Muscle of leg (tissue), 11 donors: Measurements from ENCODE around the gene CCDC148. TPM values are rescaled to one million over a fixed set of nuclear protein-coding genes. Genes with fewer than 3 reads are reported as not detected.

Experiments used
- DNase-seq: peaks from one replicate; pipeline ENCODE4 v3.0.0; 2013
- H3K27ac ChIP-seq: one replicate; pipeline ENCODE4 v1.5.1; 2013; ENCODE audit warnings: mild to moderate bottlenecking, low read length, control low read depth
- H3K27me3 ChIP-seq: one replicate; pipeline ENCODE4 v1.6.1; 2013; ENCODE audit warnings: low read length; ENCODE audit not compliant: control insufficient read depth, insufficient read depth
- H3K36me3 ChIP-seq: one replicate; pipeline ENCODE4 v1.6.1; 2013; ENCODE audit warnings: low read length; ENCODE audit not compliant: control insufficient read depth, insufficient read depth
- H3K4me1 ChIP-seq: one replicate; pipeline ENCODE4 v1.6.1; 2013; ENCODE audit warnings: low read length; ENCODE audit not compliant: control insufficient read depth, insufficient read depth
- H3K4me3 ChIP-seq: one replicate; pipeline ENCODE4 v1.5.1; 2013; ENCODE audit warnings: low read length, control low read depth
- H3K9me3 ChIP-seq: replicated peaks from 2 replicates; pipeline ENCODE4 v1.6.1; 2013; ENCODE audit warnings: low read depth, low read length; ENCODE audit not compliant: control insufficient read depth
- WGBS: methylation state at CpG from one replicate; pipeline ENCODE4 v1.1.5; 2013; ENCODE audit warnings: missing lambda C conversion rate; ENCODE audit not compliant: insufficient coverage; 5-methylcytosine and 5-hydroxymethylcytosine counted together
- polyA plus RNA-seq, 8 donors: library from polyadenylated mRNA; unstranded; fragments of 120-200 nt; gene quantifications; one replicate each; pipeline versions ENCODE4 v1.2.1 to v1.2.3, GENCODE V29; 2013; ENCODE audit warnings: inconsistent platforms in 1 of 8, low replicate concordance in 1 of 8; ENCODE audit not compliant: insufficient read length in 8 of 8, insufficient read depth in 1 of 8
- total RNA-seq: library from RNA; stranded (reverse); fragments of 120-200 nt; gene quantifications from one replicate; pipeline ENCODE4 v1.2.4, GENCODE V29; 2013

The CCDC148 gene
- total and polyA plus RNA-seq, 9 donors = 0.24 to 1.2 (median 0.36) TPM

GRCh38 chr2:158467248-158467647 is 10.7 kb upstream of the CCDC148 start:
- no peaks in the 10 kb centered on the region for H3K27me3 ChIP-seq
- no peaks in the 10 kb centered on the region for H3K4me1 ChIP-seq
- no peak overlapping the region for H3K4me3 ChIP-seq
- no peak overlapping the region for H3K27ac ChIP-seq
- DNase-seq = no peak
- no CpG with 5 or more reads among the region's 4 CpGs for WGBS
- no peaks in the 10 kb centered on the region for H3K9me3 ChIP-seq
- peaks cover 3% of the 10 kb centered on the region for H3K36me3 ChIP-seq

- no peaks in the 10 kb centered on the region for H3K9me3 ChIP-seq
- no peak overlapping the region for H3K4me3 ChIP-seq
- H3K27me3 ChIP-seq = no peaks in the 10 kb centered on the region
- DNase-seq = no peak
- no peak overlapping the region for H3K27ac ChIP-seq
- no peaks in the 10 kb centered on the region for H3K4me1 ChIP-seq
- WGBS = no CpG with 5 or more reads among the region's 4 CpGs
- H3K36me3 ChIP-seq = no peaks in the 10 kb centered on the region
These were observed 8.1 kb upstream of the CCDC148 start for GRCh38 chr2:158464426-158465281.

- H3K4me3 ChIP-seq = no peak overlapping the region
- no peaks in the 10 kb centered on the region for H3K36me3 ChIP-seq
- no peaks in the 10 kb centered on the region for H3K27me3 ChIP-seq
- no peak overlapping the region for H3K27ac ChIP-seq
- WGBS = 43% methylated on average over 4 of the region's 6 CpGs
- no peaks in the 10 kb centered on the region for H3K4me1 ChIP-seq
- H3K9me3 ChIP-seq = no peaks in the 10 kb centered on the region
- no peak for DNase-seq
These were observed 7.0 kb upstream of the CCDC148 start for GRCh38 chr2:158463496-158464095.

DNA sequence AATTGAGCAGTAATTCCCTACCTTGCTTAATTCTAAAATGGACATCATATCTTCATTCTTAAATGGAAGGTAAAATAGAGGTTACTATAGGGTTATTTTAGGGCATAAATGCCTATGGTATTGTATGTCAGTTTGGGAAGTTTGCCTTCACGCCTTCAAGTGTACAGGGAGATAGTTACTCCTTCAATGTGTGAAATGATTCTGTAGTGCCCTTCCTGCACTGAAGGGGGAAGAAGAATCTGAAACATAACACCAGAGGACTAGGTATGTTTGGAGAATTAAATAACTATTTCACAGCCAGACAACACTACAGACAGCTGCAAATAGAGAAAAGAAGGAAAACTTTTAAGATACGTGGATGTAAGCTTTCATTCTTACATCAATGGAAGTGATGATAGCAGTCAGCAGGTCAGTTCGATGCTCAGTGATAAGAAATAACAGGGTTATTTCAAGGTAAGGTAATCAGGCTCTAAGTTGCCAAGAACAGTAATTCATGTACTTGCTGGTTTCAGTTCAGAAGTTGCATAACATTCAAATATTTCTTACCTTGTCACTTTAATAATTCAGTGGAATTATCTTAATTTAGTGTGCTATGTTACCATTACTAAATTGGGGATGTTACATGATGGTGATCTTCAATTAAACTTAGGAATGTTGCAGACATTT is 4.2 kb upstream of the CCDC148 start:
- no peak overlapping the region for H3K4me3 ChIP-seq
- 50% methylated on average over 1 of the region's 3 CpGs for WGBS
- H3K4me1 ChIP-seq = peaks cover 8% of the 10 kb centered on the region
- H3K36me3 ChIP-seq = no peaks in the 10 kb centered on the region
- no peak for DNase-seq
- H3K27ac ChIP-seq = no peak overlapping the region
- H3K27me3 ChIP-seq = no peaks in the 10 kb centered on the region
- H3K9me3 ChIP-seq = no peaks in the 10 kb centered on the region

DNA sequence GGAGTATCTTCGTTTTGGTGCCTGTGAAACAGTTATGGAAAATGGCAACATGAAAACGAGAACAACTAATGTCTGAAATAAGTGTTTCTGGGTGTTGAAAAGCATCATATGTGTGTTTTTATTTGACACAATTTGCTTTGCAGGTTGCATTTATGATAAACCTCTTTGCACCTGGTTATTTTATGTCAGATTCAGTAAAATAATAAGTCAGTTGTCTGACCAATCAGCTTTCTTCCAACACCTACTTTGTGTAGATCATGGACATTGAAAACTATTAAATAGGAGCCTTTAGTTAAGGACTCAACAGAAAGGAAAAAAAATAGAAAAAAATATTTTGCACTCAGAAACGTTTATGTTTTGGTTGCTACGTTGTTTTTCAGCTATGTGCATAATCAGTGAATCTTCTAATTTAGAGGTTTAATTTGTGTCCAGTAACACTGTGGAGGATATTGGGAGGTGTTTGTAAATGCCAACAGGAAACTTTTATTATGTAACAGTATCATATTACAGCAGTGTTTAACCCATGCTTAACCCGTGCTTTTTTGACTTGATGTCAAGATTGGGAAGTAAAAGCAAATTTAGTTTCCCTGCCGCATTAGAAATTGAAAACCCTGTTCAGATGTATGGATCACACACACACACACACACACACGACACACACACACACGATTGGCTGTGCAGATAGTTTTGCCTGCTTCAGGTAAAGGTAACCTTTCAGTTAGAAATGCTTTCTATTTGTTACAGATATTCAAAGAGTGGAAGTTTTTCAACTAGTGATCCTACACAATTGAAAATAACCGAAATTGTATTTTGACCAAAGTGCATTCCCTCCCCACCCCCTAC is 2.8 kb upstream of the CCDC148 start:
- H3K36me3 ChIP-seq = no peaks in the 10 kb centered on the region
- H3K9me3 ChIP-seq = no peaks in the 10 kb centered on the region
- H3K27me3 ChIP-seq = no peaks in the 10 kb centered on the region
- H3K4me3 ChIP-seq = peak overlapping the region; percentile 87
- WGBS = 40% methylated on average over 1 of the region's 9 CpGs
- peaks cover 8% of the 10 kb centered on the region for H3K4me1 ChIP-seq
- peak overlapping the region; percentile 92 for H3K27ac ChIP-seq
- DNase-seq = peak; percentile 18

DNA sequence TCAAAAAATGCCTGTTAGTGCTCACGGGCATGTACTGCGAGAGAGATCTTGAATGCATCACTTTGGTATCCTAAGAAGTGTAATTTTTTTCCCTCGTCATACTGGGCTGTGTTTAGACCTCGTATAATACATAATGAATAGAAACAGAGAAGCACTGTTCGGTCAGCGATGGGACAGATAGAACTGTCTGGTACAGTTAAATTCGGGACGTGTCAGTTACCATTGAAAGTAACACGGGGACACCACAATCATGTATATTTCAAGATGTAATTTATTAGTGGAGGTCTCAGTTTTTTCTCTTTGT is 2.0 kb upstream of the CCDC148 start:
- peak; percentile 21 for DNase-seq
- H3K4me3 ChIP-seq = peak overlapping the region; percentile 87
- no CpG with 5 or more reads among the region's 9 CpGs for WGBS
- H3K27ac ChIP-seq = peak overlapping the region; percentile 92
- H3K4me1 ChIP-seq = peaks cover 8% of the 10 kb centered on the region
- no peaks in the 10 kb centered on the region for H3K27me3 ChIP-seq
- no peaks in the 10 kb centered on the region for H3K36me3 ChIP-seq
- no peaks in the 10 kb centered on the region for H3K9me3 ChIP-seq

DNA sequence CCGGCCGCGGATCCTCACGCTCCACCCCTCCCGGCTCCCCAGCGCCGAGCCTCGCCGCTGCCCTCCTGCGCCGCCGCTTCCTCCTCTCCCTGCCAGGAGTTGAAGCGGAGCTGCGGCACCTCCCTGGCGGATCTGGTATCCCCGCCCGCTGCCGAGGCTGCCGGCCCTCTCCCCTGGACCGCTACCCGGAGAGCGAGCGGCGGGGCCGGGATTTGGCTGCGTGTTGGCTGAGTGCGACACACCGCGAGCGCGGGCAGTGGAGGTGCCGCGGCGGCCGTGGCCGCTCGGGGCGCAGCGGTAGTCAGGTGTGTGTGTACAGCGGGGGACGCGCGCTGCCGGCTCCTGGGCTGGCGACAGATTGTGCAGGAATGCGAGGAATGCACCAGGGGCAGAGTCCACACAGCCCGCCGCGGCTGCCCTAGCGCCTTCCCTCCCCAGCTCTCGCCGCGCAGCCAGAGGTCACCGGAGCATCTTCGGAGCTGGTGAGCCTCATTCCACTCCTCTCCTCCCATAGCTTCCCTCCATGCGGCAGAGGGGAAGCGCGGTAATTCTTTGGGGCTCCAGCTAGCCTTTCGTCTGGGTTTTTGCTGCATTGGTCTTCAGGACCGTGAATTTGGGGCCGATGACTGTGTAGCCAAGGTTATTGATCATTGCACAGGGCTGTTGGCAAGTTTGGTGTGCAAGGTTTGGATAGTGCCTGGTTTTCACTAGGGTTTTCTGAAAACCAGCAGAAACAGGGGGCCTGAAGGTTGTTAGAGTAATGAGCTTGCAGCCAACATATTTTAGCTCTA is 1.5 kb upstream of the CCDC148 start:
- Histone ChIP-seq H3K36me3 (no peaks in the 10 kb centered on the region), H3K4me1 (peaks cover 8% of the 10 kb centered on the region), H3K27ac (peak overlapping the region; percentile 92), H3K27me3 (no peaks in the 10 kb centered on the region), H3K4me3 (peak overlapping the region; percentile 87), H3K9me3 (no peaks in the 10 kb centered on the region)
- 0% methylated on average over 52 of the region's 61 CpGs for WGBS
- DNase-seq = peak; percentile 70

DNA sequence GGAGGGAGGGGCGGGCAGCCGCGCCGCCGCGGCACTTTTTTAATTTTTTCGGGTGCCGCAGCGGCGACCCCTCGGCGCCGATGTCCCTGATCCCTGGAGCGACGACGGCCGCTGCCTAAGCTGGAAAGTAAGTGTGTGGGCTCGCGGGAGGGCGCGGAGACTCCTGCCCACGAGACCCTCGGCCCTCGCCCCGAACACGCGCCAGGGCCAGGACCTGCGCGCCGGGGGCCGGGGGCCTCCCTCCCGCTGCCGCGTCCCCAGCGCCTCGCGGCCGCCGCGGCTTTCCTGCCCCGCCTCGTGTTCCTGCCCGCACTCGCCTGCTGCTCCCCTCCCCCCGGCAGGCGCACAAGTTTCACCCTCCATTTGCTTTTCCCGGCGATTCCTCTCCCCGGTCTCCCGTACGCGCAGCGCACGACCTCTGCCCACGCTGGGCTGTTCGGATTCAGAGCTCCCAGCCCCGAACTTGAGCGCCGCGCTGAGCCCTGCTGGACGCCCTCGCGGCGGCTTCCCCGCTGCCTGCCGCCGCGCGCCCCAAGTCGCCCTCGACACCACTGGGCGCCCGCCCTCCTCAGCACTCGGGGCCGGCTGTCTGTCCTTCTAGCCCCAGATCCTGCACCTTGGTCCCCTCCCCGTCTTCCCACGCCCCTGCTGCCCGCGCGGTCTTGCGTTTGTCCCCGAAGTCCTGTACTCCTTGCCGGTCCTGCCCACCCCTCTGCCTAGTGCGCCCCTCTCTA is 706 bp upstream of the CCDC148 start:
- peak overlapping the region; percentile 87 for H3K4me3 ChIP-seq
- H3K27me3 ChIP-seq = no peaks in the 10 kb centered on the region
- WGBS = 0% methylated on average over 75 of the region's 84 CpGs
- peaks cover 8% of the 10 kb centered on the region for H3K4me1 ChIP-seq
- peak overlapping the region; percentile 92 for H3K27ac ChIP-seq
- DNase-seq = peak; percentile 77
- H3K9me3 ChIP-seq = no peaks in the 10 kb centered on the region
- H3K36me3 ChIP-seq = no peaks in the 10 kb centered on the region

- no peaks in the 10 kb centered on the region for H3K27me3 ChIP-seq
- H3K4me3 ChIP-seq = no peak overlapping the region
- no peaks in the 10 kb centered on the region for H3K36me3 ChIP-seq
- peaks cover 4% of the 10 kb centered on the region for H3K9me3 ChIP-seq
- DNase-seq = no peak
- no CpG with 5 or more reads among the region's 1 CpG for WGBS
- no peak overlapping the region for H3K27ac ChIP-seq
- no peaks in the 10 kb centered on the region for H3K4me1 ChIP-seq
These were observed 12.9 kb downstream of the CCDC148 start for GRCh38 chr2:158443606-158444005.
